NCI-H2227 (cell line): ENCODE measurements around the gene LHFPL3.
A peak's percentile ranks its signal among the peaks of the same experiment; 100 is the strongest.

Source experiments
- DNase-seq: peaks from one replicate; lab custom pipeline; 2025; ENCODE audit not compliant: unreplicated experiment; lab: John Stamatoyannopoulos, UW

Gene LHFPL3

GRCh38 chr7:104480529-104480928 is 152.1 kb downstream of the LHFPL3 start:
- no peak for DNase-seq

DNA sequence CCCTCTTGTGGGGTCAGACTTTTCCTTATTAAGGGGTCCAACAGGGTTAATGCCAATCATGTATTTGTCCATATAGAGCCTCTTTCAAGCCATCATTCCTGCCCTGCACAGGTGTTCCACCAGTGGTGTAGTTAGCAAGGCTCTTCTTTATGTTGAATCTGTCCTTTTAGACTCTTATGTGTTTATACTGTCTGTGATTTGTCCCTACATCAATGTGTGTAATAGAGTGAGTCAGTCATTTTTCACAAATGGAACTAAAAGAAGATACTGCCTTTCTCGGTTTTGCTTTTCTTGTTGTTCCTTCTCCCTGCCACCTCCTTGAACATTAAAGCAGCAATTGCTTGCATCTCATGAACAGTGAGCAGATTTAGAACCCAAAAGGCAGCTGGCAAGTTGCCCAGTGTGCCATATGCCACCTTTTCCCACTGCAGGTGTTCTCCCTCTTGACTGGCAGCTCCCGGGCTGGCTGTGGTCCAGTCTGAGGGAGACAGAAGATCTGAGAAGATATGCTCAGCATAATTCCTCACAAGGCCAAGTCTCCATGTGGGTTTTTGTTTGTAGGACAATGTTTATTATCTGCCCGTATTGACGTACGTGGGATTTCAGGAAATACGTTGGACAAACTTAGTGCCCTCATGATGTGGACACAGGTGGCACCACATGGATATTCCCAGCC is 154.1 kb downstream of the LHFPL3 start:
- no peak for DNase-seq

DNA sequence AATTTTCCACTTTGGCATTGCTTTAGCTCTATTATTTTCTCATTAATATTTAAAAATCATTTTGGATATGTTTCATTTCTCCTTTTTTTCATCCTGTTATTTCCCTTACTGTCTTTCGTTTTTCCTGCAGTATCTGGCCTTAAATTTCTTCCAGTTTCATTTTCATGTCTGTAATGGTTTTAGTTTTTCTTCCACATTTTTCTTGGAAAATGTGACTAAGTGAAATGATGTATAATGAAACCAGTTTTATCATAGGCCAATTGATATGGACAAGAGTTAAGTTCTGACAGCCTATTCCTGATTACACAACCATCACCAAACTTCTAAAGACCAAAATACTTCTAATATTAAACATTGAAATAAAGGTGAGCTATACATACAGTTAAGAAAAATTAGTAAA is 158.5 kb downstream of the LHFPL3 start:
- no peak for DNase-seq

DNA sequence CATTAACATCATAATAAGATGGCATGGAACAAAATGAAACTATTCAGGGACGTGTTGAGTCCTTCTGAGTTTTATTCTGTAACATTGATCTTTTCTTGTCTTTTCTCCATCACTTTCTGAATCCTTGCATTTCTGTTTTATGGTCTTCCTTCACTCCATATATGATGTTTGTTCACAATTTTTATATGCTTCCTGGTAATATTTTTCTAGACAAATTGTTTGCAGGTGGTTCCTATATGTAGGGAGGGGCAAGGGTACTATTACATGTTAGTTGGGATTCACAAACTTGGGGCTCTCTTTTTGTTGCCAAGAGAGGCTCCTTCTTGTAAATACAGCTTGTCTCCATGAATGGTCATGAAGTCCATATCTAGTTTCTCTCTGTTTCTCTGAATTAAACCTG is 159.2 kb downstream of the LHFPL3 start:
- DNase-seq, result no peak

DNA sequence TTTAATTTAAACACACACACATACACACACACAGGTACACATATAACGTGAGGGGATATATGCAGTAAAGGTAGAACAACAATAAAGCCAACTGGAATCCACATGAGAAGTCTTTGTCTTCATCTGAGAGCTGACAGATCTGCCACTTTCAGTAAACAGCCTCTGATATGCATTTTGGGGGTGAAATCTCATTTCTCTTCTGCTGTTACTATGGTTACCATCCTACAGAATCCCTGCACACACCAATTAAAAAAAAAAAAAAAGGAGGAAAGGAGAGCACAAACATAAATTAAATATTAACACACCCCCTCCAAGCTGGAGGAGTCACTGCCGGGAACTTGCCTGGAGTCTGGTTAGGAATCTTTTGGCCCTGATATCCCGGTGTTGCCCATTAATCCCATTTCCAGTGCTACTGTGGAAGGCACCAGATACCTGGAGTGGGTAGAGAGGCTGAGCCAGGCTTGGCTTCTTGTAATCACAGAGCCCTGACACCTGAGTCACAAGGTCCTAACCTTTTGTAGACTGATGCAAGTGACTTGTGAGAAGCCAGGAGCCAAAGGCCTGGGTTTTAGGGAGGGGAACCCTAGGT is 169.1 kb downstream of the LHFPL3 start:
- no peak for DNase-seq

DNA sequence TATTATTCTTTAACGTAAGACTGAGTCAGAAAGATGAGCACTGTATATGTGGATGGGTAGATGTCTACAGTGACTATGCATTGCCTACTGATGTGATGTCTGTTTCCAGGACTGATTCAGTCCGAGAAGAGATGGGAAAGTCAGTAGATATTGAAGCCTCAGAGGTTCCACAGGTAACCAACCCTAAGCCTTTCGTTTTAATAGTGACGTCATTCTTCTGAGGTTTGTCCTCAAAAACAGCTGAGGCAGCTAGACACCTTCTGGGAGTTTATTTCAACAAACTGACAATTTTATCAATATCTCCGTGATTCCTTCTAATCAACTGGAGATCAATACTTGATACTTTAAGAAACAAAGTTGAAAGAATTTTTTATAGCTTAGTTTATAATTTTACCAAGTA is 171.6 kb downstream of the LHFPL3 start:
- no peak for DNase-seq

DNA sequence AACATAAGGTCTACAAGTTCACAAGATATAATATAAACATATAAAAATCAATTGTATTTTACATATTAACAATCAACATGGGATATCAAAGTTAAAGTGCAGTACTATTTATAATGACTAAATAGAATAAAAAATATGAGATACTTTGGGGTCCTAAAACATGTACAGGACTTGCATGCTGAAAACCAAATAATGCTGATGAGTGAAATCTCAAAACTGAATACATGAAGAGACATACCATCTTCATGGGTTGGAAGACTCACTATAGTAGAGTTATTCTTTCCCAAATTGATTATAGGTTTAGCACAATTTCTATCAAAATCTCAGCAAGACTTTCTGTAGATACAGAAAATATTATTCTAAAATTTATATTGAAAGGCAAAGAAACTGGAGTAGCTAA is 181.5 kb downstream of the LHFPL3 start:
- no peak for DNase-seq

DNA sequence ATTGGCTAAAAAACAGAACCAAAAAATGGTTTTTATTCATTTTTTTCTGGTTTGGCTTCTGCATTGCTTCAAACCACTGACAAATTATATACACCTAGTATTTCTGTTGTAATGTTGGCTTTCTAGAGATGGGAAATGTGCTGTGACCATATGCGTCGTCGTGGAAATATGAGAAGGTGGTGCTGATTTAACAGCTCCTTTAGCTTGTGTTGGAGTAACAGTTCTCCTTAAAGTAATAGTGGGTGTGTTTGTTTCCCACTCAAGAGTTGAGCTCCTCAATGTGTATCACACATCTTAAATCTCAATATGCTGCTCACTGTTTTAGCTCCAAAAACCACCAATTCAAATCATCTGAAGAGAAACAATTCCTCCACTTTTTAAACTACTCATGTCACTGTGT is 196.4 kb downstream of the LHFPL3 start:
- no peak for DNase-seq

- no peak for DNase-seq
Observed at GRCh38 chr7:104528142-104528541, 199.7 kb downstream of the LHFPL3 start.

DNA sequence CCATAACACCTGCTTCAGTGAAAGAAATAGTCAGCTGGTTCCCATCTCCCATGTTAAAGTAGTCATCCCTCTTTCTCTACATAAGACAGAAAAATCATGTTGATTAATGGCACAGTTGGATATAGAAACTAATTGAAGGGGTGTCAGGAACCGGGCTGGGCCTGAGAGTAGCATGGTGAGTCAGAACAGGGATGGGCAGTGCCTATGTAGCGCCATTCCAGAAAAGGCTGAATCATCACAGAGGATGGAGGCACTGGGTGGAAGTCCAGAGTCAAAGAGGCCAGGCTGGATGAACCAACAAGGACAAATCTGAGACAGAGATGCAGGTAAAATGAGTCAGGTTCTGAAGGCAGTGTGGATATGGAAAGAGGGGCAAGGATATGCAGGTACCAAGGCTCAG is 201.2 kb downstream of the LHFPL3 start:
- no peak for DNase-seq

DNA sequence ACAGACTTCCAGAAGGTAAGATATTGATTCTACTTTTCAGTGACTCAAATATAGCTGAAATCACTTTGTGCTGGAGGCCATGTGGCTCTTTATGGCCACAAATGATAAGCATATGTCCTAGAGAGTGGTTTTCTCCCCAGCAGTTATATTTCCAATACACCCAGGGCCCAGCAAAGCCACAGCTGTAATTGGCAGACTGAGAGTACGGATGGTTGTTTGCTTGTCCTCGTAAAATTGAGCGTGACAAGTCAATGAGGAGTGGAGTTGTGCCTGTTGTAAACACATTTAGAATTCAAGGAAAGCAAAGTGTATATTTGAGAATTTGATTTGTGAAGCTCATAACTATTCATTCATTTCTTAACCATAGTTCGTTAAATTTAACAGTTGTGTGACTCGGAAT is 201.8 kb downstream of the LHFPL3 start:
- DNase-seq, result no peak

GRCh38 chr7:104534149-104534548 is 205.7 kb downstream of the LHFPL3 start:
- DNase-seq, result no peak

DNA sequence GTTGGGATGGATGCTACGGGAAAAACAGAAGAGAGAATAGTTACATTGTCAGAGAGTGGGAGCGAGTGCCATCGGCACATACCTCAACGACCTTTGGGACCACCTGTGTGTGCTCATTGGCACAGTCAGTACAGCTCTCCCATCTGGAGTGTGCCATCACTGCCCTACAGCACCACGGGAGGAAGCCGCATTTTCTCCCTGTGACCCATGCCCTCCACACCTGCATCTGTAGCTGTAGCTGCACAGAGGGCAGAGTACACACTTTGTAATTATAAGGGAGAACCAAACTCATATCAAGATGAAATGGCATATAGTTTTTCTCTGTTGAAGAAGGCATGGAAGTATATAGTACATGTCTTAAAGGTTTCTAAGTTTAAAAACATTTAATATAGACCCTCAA is 207.4 kb downstream of the LHFPL3 start:
- no peak for DNase-seq

GRCh38 chr7:104536956-104537355 is 208.6 kb downstream of the LHFPL3 start:
- DNase-seq, result no peak

GRCh38 chr7:104538152-104538551 is 209.7 kb downstream of the LHFPL3 start:
- DNase-seq, result no peak

DNA sequence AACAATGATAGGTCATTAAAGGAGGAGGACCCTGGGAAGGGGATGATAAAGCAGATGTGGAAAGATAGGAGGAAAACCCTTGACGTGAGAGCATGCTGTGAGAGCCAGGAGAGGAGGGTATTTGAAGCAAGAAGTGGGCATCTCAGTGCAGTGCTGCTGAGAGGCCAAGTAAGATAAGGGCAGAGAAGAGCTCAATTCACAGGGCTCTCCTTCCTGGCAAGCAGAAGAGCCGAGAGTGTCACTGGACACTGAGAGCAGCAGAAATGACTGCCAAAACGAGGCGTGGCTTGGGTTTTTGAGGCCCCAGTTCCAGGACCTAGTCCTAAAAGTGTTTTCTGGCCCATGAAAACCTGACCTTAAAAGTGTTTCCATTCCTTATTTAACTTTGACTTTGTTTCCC is 213.5 kb downstream of the LHFPL3 start:
- no peak for DNase-seq

GRCh38 chr7:104548861-104549260 is 220.5 kb downstream of the LHFPL3 start:
- no peak for DNase-seq

GRCh38 chr7:104550362-104550761 is 222.0 kb downstream of the LHFPL3 start:
- no peak for DNase-seq

DNA sequence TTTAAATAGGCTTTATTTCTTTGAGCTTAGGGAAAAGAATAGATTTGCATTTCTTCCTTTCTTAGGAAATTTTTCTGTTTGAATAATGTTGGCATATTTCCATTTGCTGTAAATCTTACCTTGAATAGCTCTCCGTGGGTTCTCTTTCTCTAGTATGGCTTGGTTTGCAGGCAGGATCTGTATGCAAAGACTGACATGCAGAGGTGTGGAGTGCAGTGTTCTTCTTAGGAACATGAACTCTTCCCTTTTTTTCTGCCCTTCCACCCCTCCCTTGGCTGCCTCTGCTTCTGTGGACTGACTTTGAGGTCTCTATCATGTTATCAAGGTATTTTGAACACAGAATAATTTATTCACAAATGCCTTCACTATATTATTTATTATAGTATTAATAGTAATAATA is 222.8 kb downstream of the LHFPL3 start:
- no peak for DNase-seq

DNA sequence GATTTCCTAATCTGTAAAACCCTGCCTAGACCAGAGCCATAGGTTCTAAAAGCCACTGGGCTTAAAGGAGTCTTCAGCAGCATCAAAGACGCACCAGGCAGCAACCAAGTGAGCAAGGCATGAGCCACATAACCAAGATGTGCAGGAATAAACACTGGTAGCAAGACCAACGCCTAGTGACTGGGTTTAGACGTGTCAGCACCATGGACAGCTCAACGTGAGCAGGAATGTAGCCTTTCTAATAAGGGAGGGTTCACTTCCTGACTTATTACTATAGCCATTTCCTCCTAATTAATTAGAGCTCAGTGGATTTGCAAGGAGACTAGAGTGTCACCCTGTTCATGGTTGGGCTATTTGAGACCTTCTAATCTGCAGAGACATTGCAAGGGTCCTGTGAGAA is 223.7 kb downstream of the LHFPL3 start:
- no peak for DNase-seq

DNA sequence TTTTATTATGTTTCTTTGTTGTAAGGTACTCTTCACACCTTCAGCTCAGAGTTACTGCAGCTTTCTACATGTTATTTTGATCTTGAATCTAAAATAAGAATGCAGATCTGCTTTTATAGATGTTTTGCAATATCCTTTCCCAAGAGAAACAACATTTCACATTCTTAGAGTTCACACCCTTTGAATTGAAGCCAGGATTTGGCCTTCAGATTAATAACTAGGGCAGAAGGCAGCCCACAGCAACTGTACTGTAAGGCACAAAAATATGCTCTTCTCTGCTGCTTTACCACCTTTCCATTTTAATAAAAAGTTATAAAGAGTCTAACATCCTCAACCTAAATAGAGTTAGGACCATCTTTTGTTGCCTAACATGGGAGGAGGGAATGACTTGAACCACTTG is 224.7 kb downstream of the LHFPL3 start:
- DNase-seq, result no peak

GRCh38 chr7:104563350-104563901 is 235.0 kb downstream of the LHFPL3 start:
- DNase-seq, result peak; percentile 7

DNA sequence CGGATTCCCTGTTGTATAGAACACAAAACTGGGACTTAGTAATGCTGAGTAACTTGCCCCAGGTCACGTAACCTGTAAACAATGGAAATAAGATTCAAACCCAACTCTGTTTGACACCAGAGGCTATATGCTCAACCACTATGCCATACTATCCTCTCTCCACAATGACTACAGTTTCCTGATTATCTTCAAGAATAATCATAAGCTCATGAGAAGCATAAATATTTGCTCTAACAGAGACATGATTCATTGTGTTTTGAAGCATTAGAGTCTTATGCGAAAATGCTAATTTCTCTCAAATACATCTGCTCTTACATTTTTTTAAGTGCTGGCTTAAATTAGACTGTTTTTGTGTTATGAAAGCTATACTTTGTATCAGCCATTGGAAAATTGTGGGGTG is 241.3 kb downstream of the LHFPL3 start:
- DNase-seq, result no peak
